Transverse colon (tissue), 4 donors: ENCODE measurements around the gene GTF3C5.

ENCODE experiments used
- CTCF ChIP-seq, 5 experiments: fragments of 200-600 bp in 3 of 5; fragments of 450-650 bp in 2 of 5; sonication (generic) in 3 of 5; IDR thresholded peaks; 1 replicate in 2 of 5; 2 replicates in 3 of 5; pipeline ENCODE4 v1.5.1; 2016 to 2017; ENCODE audit warnings: antibody characterized with exemption in 5 of 5, inconsistent platforms in 3 of 5, mild to moderate bottlenecking in 2 of 5, moderate library complexity in 1 of 5
- POLR2A ChIP-seq: fragments of 450-650 bp; IDR thresholded peaks from one replicate; pipeline ENCODE4 v1.6.1; 2016; ENCODE audit warnings: antibody characterized with exemption, mild to moderate bottlenecking, moderate library complexity
- POLR2AphosphoS5 ChIP-seq, 3 donors: sonication (generic); formaldehyde crosslinking; IDR thresholded peaks; one replicate each; pipeline ENCODE4 v1.6.1; 2016; ENCODE audit warnings: antibody characterized with exemption in 3 of 3

- TF ChIP-seq CTCF (IDR thresholded peaks at IDR 0.05) = no peak
- TF ChIP-seq POLR2AphosphoS5 (IDR thresholded peaks at IDR 0.05) = no peak
- TF ChIP-seq POLR2A = no peak
Observed at GRCh38 chr9:133054966-133055365, 24.2 kb downstream of the GTF3C5 start.
